IMR-90 (cell line): ENCODE measurements around the gene PSME3. TPM values are rescaled to one million over a fixed set of nuclear protein-coding genes. Genes with fewer than 3 reads are reported as not detected.

Experiments used
- ATAC-seq: fragments of 200-7000 bp; cut with Tn5 transposase; 2 replicates; pipeline ENCODE4 v1.9.1; 2020; ENCODE audit warnings: low read depth, mild to moderate bottlenecking, moderate library complexity
- BruUV-seq: library from RNA; stranded (reverse); fragments of 400-500 nt; replicated peaks from 2 replicates; lab custom pipeline; 2021; lab: Mats Ljungman, UMichigan
- CTCF ChIA-PET: fragments of 300-600 bp; formaldehyde crosslinking; extraction: SDS; loops from one replicate; lab custom pipeline; 2021; ENCODE audit warnings: antibody characterized with exemption; lab: Yijun Ruan, JAX
- POLR2A ChIA-PET: fragments of 300-600 bp; sonication (Branson Sonifier 250); formaldehyde crosslinking; loops from one replicate; lab custom pipeline; 2022; ENCODE audit warnings: antibody characterized with exemption; ENCODE audit not compliant: unreplicated experiment; lab: Charles Lee
- DNase-seq: peaks from one replicate; pipeline ENCODE4 v3.0.0; 2013
- H2AFZ ChIP-seq: replicated peaks from 2 replicates; pipeline ENCODE3; 2013; ENCODE audit warnings: low read length, mild to moderate bottlenecking; ENCODE audit not compliant: poor library complexity
- H2AK5ac ChIP-seq: 2 replicates; pipeline ENCODE4 v1.6.1; 2013; ENCODE audit warnings: low read depth, low read length, inconsistent platforms
- H2AK9ac ChIP-seq: replicated peaks from 2 replicates; pipeline ENCODE3; 2013; ENCODE audit warnings: mild to moderate bottlenecking, low read depth, low read length, moderate library complexity; ENCODE audit not compliant: poor library complexity
- H2BK120ac ChIP-seq: 2 replicates; pipeline ENCODE4 v1.6.1; 2013; ENCODE audit warnings: low read depth, low read length, inconsistent platforms
- H2BK15ac ChIP-seq: 3 replicates; pipeline ENCODE4 v1.6.1; 2013; ENCODE audit warnings: low read depth, low read length, inconsistent platforms
- H2BK20ac ChIP-seq: 2 replicates; pipeline ENCODE4 v1.6.1; 2013; ENCODE audit warnings: low read depth, mild to moderate bottlenecking, inconsistent platforms, low read length, moderate library complexity
- H2BK5ac ChIP-seq: 2 replicates; pipeline ENCODE4 v1.6.1; 2013; ENCODE audit warnings: mild to moderate bottlenecking, low read depth, low read length, inconsistent platforms; ENCODE audit not compliant: poor library complexity, severe bottlenecking
- H3K14ac ChIP-seq: replicated peaks from 2 replicates; pipeline ENCODE4 v1.6.1; 2013; ENCODE audit warnings: low read depth, low read length, inconsistent platforms
- H3K18ac ChIP-seq: 2 replicates; pipeline ENCODE4 v1.6.1; 2013; ENCODE audit warnings: low read depth, low read length, control low read depth
- H3K23ac ChIP-seq: 2 replicates; pipeline ENCODE4 v1.6.1; 2013; ENCODE audit warnings: low read depth, low read length, inconsistent platforms
- H3K27ac ChIP-seq: 2 replicates; pipeline ENCODE4 v1.5.1; 2013; ENCODE audit warnings: mild to moderate bottlenecking, control low read depth, low read length; ENCODE audit not compliant: insufficient read depth
- H3K27me3 ChIP-seq: 2 replicates; pipeline ENCODE4 v1.6.1; 2013; ENCODE audit warnings: low read length; ENCODE audit not compliant: control insufficient read depth, insufficient read depth
- H3K36me3 ChIP-seq: 2 replicates; pipeline ENCODE4 v1.6.1; 2013; ENCODE audit warnings: low read length, mixed read lengths; ENCODE audit not compliant: control insufficient read depth, insufficient read depth
- H3K4ac ChIP-seq: 2 replicates; pipeline ENCODE4 v1.6.1; 2013; ENCODE audit warnings: low read depth, low read length, inconsistent platforms
- H3K4me1 ChIP-seq: 2 replicates; pipeline ENCODE4 v1.6.1; 2013; ENCODE audit warnings: low read length, mixed read lengths; ENCODE audit not compliant: control insufficient read depth, insufficient read depth
- H3K4me2 ChIP-seq: 2 replicates; pipeline ENCODE4 v1.6.1; 2013; ENCODE audit warnings: low read depth, mild to moderate bottlenecking, control low read depth, low read length, moderate library complexity
- H3K4me3 ChIP-seq: 2 replicates; pipeline ENCODE4 v1.5.1; 2013; ENCODE audit warnings: low read depth, mild to moderate bottlenecking, control low read depth, low read length, moderate library complexity; ENCODE audit not compliant: insufficient read depth
- H3K56ac ChIP-seq: 2 replicates; pipeline ENCODE4 v1.6.1; 2013; ENCODE audit warnings: low read length, inconsistent platforms; ENCODE audit not compliant: insufficient read depth; ENCODE audit errors: extremely low read depth
- H3K79me1 ChIP-seq, 2 experiments: 2 replicates each; pipeline ENCODE4 v1.6.1; 2013; ENCODE audit warnings: low read length in 2 of 2, inconsistent platforms in 1 of 2, low read depth in 1 of 2
- H3K9ac ChIP-seq: 2 replicates; pipeline ENCODE4 v1.6.1; 2013; ENCODE audit warnings: low read depth, low read length, control low read depth
- H3K9me1 ChIP-seq: 2 replicates; pipeline ENCODE4 v1.6.1; 2013; ENCODE audit warnings: low read length, inconsistent platforms; ENCODE audit not compliant: insufficient read depth
- H3K9me3 ChIP-seq: 2 replicates; pipeline ENCODE4 v1.6.1; 2013; ENCODE audit warnings: low read length; ENCODE audit not compliant: control insufficient read depth, insufficient read depth
- H4K20me1 ChIP-seq: 2 replicates; pipeline ENCODE4 v1.6.1; 2013; ENCODE audit warnings: low read length, inconsistent platforms; ENCODE audit not compliant: insufficient read depth
- H4K5ac ChIP-seq: 2 replicates; pipeline ENCODE4 v1.6.1; 2013; ENCODE audit warnings: mild to moderate bottlenecking, low read depth, low read length, control low read depth
- H4K8ac ChIP-seq, 2 experiments: 2 replicates each; pipeline ENCODE4 v1.6.1; 2013; ENCODE audit warnings: low read depth in 2 of 2, low read length in 2 of 2, control low read depth in 1 of 2, inconsistent platforms in 1 of 2
- H4K91ac ChIP-seq: 2 replicates; pipeline ENCODE4 v1.6.1; 2013; ENCODE audit warnings: low read depth, low read length, inconsistent platforms; ENCODE audit not compliant: insufficient read depth
- BHLHE40 ChIP-seq: fragments of 150-350 bp; IDR thresholded peaks from 2 replicates; pipeline ENCODE4 v1.6.1; 2016; ENCODE audit warnings: mild to moderate bottlenecking, low read depth, low read length
- CEBPB ChIP-seq: IDR thresholded peaks from 2 replicates; pipeline ENCODE4 v1.6.1; 2012; ENCODE audit warnings: low read depth, low read length, improper control_type of control experiment
- FOS ChIP-seq: fragments of 150-350 bp; IDR thresholded peaks from 2 replicates; pipeline ENCODE4 v1.6.1; 2016; ENCODE audit warnings: low read depth, low read length
- MAFK ChIP-seq: IDR thresholded peaks from 2 replicates; pipeline ENCODE4 v1.6.1; 2012; ENCODE audit warnings: low read depth, low read length, improper control_type of control experiment
- MAZ ChIP-seq: IDR thresholded peaks from 2 replicates; pipeline ENCODE4 v1.6.1; 2012; ENCODE audit warnings: low read depth, mild to moderate bottlenecking, low read length, improper control_type of control experiment, moderate library complexity, borderline replicate concordance
- MXI1 ChIP-seq: IDR thresholded peaks from 2 replicates; pipeline ENCODE4 v1.6.1; 2012; ENCODE audit warnings: low read depth, mild to moderate bottlenecking, low read length, moderate library complexity, borderline replicate concordance
- NFE2L2 ChIP-seq: fragments of 150-350 bp; IDR thresholded peaks from 2 replicates; pipeline ENCODE4 v1.6.1; 2016; ENCODE audit warnings: low read depth, mild to moderate bottlenecking, low read length
- POLR2A ChIP-seq: IDR thresholded peaks from 2 replicates; pipeline ENCODE4 v1.6.1; 2012; ENCODE audit warnings: mild to moderate bottlenecking, low read depth, low read length
- RCOR1 ChIP-seq: IDR thresholded peaks from 2 replicates; pipeline ENCODE4 v1.6.1; 2012; ENCODE audit warnings: mild to moderate bottlenecking, low read length, improper control_type of control experiment; ENCODE audit not compliant: insufficient replicate concordance
- WGBS, 2 experiments: methylation state at CpG; one replicate each; pipeline versions ENCODE4 v1.1.5 to v1.1.7; 2013; ENCODE audit warnings: missing lambda C conversion rate in 2 of 2; ENCODE audit not compliant: insufficient read length in 1 of 2; ENCODE audit errors: extremely low coverage in 2 of 2; 5-methylcytosine and 5-hydroxymethylcytosine counted together
- dilution Hi-C: fragments of 300-500 bp; cut with HindIII; formaldehyde crosslinking; loops from one replicate; pipeline ENCODE4 v1.14.3; 2018; ENCODE audit warnings: low sequenced_read_pairs; ENCODE audit not compliant: unreplicated experiment
- in situ Hi-C: fragments of 300-500 bp; cut with MboI; formaldehyde crosslinking; loops from 3 replicates; pipeline ENCODE4 v1.14.3; 2019; ENCODE audit warnings: low sequenced_read_pairs, inconsistent platforms, mixed read lengths
- intact Hi-C: fragments of 100-400 bp; cut with micrococcal nuclease; formaldehyde crosslinking; loops from 2 replicates; pipeline ENCODE4 v1.10.0; 2022
- polyA plus RNA-seq, 3 experiments: library from polyadenylated mRNA; depleted of rRNA; stranded (reverse); fragments of >200 nt; gene quantifications; 2 replicates each; pipeline ENCODE4 v1.2.3, GENCODE V29; 2012; ENCODE audit warnings: low replicate concordance in 1 of 3
- total RNA-seq: library from RNA; depleted of rRNA; stranded (reverse); fragments of >200 nt; gene quantifications from 2 replicates; pipeline ENCODE4 v1.2.3, GENCODE V29; 2012

The PSME3 gene
- total and polyA plus RNA-seq, 2 of the 4 experiments (the other 2 are of a cell fraction), result 72.4 to 100 TPM

- BruUV-seq, result no TSS peak
- no peak overlapping the region for H3K56ac ChIP-seq
- no CpG with 5 or more reads among the region's 3 CpGs for WGBS, 2 experiments
- peaks cover 8% of the 10 kb centered on the region for H3K36me3 ChIP-seq
- ATAC-seq (peak; percentile 94), DNase-seq (peak; percentile 93)
- no peak overlapping the region for H4K91ac ChIP-seq
- H3K79me1 ChIP-seq, result peaks cover 2 to 5% of the 10 kb centered on the region in 2 experiments; a peak in 2 of 4 replicates
- peaks cover 5% of the 10 kb centered on the region; the same call in 1 of the 2 replicates for H3K9me1 ChIP-seq
- no peak overlapping the region for H3K27ac ChIP-seq
- peak overlapping the region; percentile 39; the same call in 1 of the 2 replicates for H3K4me2 ChIP-seq
- dilution Hi-C loops, result no loop called here
- no peak overlapping the region for H3K23ac ChIP-seq
- no peak overlapping the region for H2AK9ac ChIP-seq
- no peak overlapping the region for H2BK5ac ChIP-seq
- no peak overlapping the region for H2BK15ac ChIP-seq
- no peak overlapping the region for H3K4me3 ChIP-seq
- H2AFZ ChIP-seq, result no peak overlapping the region
- in situ Hi-C loops, result no loop called here
- H4K20me1 ChIP-seq, result no peaks in the 10 kb centered on the region
- intact Hi-C loops, result no loop called here
- H3K18ac ChIP-seq, result no peak overlapping the region
- H2BK20ac ChIP-seq, result no peak overlapping the region
- no peak overlapping the region for H4K5ac ChIP-seq
- no peaks in the 10 kb centered on the region for H3K9me3 ChIP-seq
- no peak overlapping the region for H3K14ac ChIP-seq
- H2AK5ac ChIP-seq, result no peak overlapping the region
- no peaks in the 10 kb centered on the region for H3K4me1 ChIP-seq
- no peaks in the 10 kb centered on the region for H3K27me3 ChIP-seq
- no peak overlapping the region for H2BK120ac ChIP-seq
- peak; percentile 67 for TF ChIP-seq FOS
- TF ChIP-seq MAZ, result peak; percentile 50; the same call in 1 of the 2 replicates
- peak; percentile 33; the same call in 1 of the 2 replicates for TF ChIP-seq BHLHE40
- TF ChIP-seq CEBPB, result peak; percentile 97
- peak; percentile 92 for TF ChIP-seq RCOR1
- TF ChIP-seq MAFK, result no peak
- peak; percentile 66; the same call in 1 of the 2 replicates for TF ChIP-seq MXI1
- TF ChIP-seq POLR2A, result no peak
- TF ChIP-seq NFE2L2, result no peak
- H3K9ac ChIP-seq, result no peak overlapping the region
- no peak overlapping the region for H3K4ac ChIP-seq
- CTCF ChIA-PET, result interaction anchor here (0.7 to 1.5 kb wide), 3 partner anchors 9 to 735 kb away, joined by 3 to 8 read pairs (median 3); no protein-coding TSS in a partner anchor
- POLR2A ChIA-PET, result no interaction called here
- no peak overlapping the region for H4K8ac ChIP-seq
Observed at GRCh38 chr17:42809250-42809649, 23.9 kb upstream of the PSME3 start.
